AG04450 (cell line): ENCODE data around the gene DCHS2. TPM values are rescaled to one million over a fixed set of nuclear protein-coding genes. Genes with fewer than 3 reads are reported as not detected.

Source experiments
- CTCF ChIA-PET: fragments of 300-600, 350-600 bp; formaldehyde crosslinking; extraction: SDS; loops from one replicate; lab custom pipeline; 2022; ENCODE audit warnings: antibody characterized with exemption, inconsistent platforms; lab: Charles Lee
- POLR2A ChIA-PET: fragments of 350-600 bp; formaldehyde crosslinking; extraction: SDS; loops from one replicate; lab custom pipeline; 2021; ENCODE audit warnings: antibody characterized with exemption, inconsistent platforms; lab: Yijun Ruan, JAX
- DNase-seq: peaks from one replicate; pipeline ENCODE4 v3.0.0-alpha.2; 2011; ENCODE audit warnings: low read depth, low spot score
- H3K27ac ChIP-seq: one replicate; pipeline ENCODE4 v1.5.1; 2012; ENCODE audit warnings: low read depth, low read length, control low read depth
- H3K27me3 ChIP-seq: one replicate; pipeline ENCODE4 v1.6.0; 2012; ENCODE audit warnings: low read length; ENCODE audit not compliant: control insufficient read depth, insufficient read depth
- H3K4me3 ChIP-seq: 2 replicates; pipeline ENCODE4 v1.5.1; 2011; ENCODE audit warnings: mild to moderate bottlenecking, low read depth, low read length, control low read depth
- H3K9me3 ChIP-seq: 2 replicates; pipeline ENCODE4 v1.5.1; 2012; ENCODE audit warnings: low read length; ENCODE audit not compliant: control insufficient read depth, insufficient read depth
- CTCF ChIP-seq: IDR thresholded peaks from 2 replicates; pipeline ENCODE4 v1.5.1; 2011; ENCODE audit warnings: low read depth, low read length, control low read depth, inconsistent platforms
- polyA plus RNA-seq: library from polyadenylated mRNA; depleted of rRNA; stranded (reverse); fragments of >200 nt; gene quantifications from 2 replicates; pipeline ENCODE4 v1.2.3, GENCODE V29; 2011

The DCHS2 gene
- polyA plus RNA-seq, 1 experiment, result not detected

DNA sequence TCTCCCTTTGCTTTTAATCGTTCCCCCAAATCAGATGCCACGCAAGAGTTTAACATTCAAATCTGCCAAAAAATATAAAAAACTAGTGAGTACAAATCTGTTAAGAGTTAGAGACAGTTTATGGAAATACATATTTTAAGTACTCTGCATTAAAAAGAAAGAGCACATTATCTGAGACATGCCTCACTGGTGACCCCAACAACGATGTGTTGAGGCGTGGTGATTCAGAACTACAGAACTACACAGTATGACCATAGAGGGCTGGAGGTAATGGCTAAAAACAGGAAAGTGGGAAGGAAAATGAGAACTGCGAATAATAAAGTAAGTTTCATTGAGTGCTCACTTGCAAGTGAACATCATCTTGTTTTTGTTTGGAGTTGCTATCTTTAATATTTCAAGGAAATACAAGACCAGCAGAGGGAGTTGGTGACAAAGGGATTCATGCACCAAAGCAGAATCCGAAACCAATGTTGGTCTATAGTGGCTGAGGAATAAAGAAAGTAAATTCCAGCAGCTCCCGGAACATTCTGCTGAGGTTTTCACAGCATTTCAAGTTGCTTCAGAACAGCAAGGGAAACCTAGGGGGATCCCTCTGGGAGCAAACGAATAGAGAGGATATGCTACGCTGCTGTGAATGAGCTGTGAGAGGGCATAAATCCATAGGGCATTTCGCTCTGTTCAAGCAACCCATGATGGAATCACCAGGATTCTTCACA, 92.2 kb downstream of the DCHS2 start:
- DNase-seq, result no peak
- POLR2A ChIA-PET, result no interaction called here
- CTCF ChIA-PET, result no interaction called here
- Histone ChIP-seq H3K4me3 (no peak overlapping the region), H3K27ac (no peak overlapping the region), H3K27me3 (no peaks in the 10 kb centered on the region), H3K9me3 (no peaks in the 10 kb centered on the region)
- peak; percentile 24; the same call in 1 of the 2 replicates for TF ChIP-seq CTCF

GRCh38 chr4:154390324-154390723, 101.3 kb downstream of the DCHS2 start:
- Histone ChIP-seq H3K27ac (no peak overlapping the region), H3K9me3 (no peaks in the 10 kb centered on the region), H3K27me3 (no peaks in the 10 kb centered on the region), H3K4me3 (no peak overlapping the region)
- ChIA-PET POLR2A (no interaction called here), CTCF (no interaction called here)
- no peak for TF ChIP-seq CTCF
- no peak for DNase-seq

DNA sequence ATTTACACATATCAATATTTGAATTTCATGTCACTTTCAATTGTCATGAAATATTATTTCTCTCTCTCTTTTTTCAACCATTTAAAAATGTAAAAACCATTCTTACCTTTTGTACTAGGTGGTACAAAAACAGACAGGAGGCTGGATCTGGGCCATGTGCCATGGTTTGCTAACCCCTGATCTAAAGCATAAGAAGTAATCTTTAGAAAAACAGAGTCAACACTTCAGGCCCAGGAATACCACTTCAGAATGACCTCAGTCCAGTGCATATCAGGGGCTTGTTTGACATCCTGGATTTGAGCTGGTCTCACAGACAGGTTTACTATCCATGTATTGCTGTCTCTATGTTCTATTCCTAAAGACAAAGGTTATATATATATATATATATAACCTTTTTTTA, 102.5 kb downstream of the DCHS2 start:
- DNase-seq, result no peak
- POLR2A ChIA-PET, result no interaction called here
- no peak overlapping the region for H3K27ac ChIP-seq
- CTCF ChIA-PET, result no interaction called here
- TF ChIP-seq CTCF, result no peak
- no peak overlapping the region for H3K4me3 ChIP-seq
- no peaks in the 10 kb centered on the region for H3K27me3 ChIP-seq
- no peaks in the 10 kb centered on the region for H3K9me3 ChIP-seq

GRCh38 chr4:154384012-154384411, 107.6 kb downstream of the DCHS2 start:
- H3K9me3 ChIP-seq, result no peaks in the 10 kb centered on the region
- no peak for TF ChIP-seq CTCF
- H3K4me3 ChIP-seq, result no peak overlapping the region
- no peak overlapping the region for H3K27ac ChIP-seq
- POLR2A ChIA-PET, result no interaction called here
- no peak for DNase-seq
- CTCF ChIA-PET, result no interaction called here
- no peaks in the 10 kb centered on the region for H3K27me3 ChIP-seq

- POLR2A ChIA-PET, result no interaction called here
- no peak for DNase-seq
- H3K9me3 ChIP-seq, result no peaks in the 10 kb centered on the region
- no peak overlapping the region for H3K4me3 ChIP-seq
- no peak for TF ChIP-seq CTCF
- CTCF ChIA-PET, result no interaction called here
- H3K27me3 ChIP-seq, result no peaks in the 10 kb centered on the region
- H3K27ac ChIP-seq, result no peak overlapping the region
Observed at GRCh38 chr4:154376486-154376885, 115.1 kb downstream of the DCHS2 start.
